Activated CD8-positive, alpha-beta memory T cell treated with anti-CD3 and anti-CD28 coated beads, Interleukin-2, amount 50 U/mL, for 4 hours (primary cell): ENCODE measurements around the gene PPFIA3.
"Not testable (repeated sequence)": the region's sequence is repeated elsewhere in the genome, so short reads cannot be mapped to it uniquely, and the experiment has no call there.

Experiments used
- DNase-seq: peaks from one replicate; pipeline ENCODE4 v3.0.0-alpha.2; 2020

PPFIA3 gene

DNA sequence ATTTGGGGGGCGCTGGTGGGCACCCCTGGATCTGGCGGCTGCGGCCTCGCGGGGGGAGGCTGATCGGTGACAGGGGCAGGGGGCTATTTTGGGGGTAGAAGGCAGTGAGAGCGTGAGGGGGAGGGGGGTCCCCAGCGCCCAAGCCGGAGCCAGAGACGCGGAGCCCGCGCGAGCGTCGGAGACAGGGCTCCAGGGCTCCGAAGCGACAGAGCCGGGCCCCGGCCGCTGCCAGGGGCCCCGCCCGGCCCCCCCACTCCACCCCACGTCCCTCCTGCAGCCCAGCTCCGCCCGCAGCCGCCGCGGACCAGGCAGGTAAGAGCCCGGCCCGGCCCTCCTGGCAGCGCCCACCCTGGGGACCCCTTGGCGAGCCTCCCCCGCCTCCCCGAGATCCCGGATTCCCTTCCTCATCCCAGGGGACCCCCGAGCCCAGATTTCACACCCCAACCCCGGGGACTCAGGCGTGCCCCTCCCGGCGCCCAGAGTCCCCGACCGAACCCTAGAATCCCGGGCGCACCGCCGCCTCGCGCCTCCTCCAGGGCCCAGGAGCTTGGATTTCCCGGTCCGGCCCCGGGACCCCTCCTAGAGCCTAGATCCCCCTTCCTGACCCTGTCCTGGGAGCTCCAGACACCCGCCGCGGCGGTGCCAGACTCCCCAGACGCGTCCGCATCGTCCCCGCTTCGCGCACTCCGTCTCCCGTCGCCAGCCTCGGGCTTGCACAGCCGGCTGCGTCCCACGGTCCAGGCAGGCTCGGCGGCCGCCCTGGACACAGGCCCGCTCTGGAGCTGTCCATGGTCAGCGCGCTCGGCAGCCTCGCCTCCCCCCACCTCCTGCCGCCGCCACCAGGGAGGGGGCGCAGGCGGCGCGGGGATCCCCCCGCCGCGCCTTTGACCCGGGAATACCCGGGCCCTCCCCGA is at the start of gene PPFIA3:
TSS of gene PPFIA3 (plus strand) at position 134 of the 914 bp plus-strand sequence. CDS start 8,330 bp downstream, outside the sequence.
- DNase-seq: peak; percentile 27

DNA sequence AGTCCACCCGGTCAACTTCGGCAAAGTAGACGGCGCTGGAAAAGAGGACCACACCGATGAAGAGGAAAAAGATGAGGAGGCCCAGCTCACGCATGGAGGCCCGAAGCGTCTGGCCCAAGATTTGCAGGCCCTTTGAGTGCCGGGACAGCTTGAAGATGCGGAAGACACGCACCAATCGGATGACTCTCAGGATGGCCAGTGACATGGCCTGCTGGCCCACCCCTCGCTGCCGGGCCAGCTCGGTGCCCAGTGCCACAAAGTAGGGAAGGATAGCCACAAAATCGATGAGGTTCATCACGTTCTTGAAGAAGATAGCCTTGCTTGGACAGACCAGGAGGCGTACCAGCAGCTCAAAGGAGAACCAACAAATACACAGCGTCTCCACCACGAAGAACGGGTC is 48.9 kb upstream of the PPFIA3 start:
- DNase-seq: no peak

DNA sequence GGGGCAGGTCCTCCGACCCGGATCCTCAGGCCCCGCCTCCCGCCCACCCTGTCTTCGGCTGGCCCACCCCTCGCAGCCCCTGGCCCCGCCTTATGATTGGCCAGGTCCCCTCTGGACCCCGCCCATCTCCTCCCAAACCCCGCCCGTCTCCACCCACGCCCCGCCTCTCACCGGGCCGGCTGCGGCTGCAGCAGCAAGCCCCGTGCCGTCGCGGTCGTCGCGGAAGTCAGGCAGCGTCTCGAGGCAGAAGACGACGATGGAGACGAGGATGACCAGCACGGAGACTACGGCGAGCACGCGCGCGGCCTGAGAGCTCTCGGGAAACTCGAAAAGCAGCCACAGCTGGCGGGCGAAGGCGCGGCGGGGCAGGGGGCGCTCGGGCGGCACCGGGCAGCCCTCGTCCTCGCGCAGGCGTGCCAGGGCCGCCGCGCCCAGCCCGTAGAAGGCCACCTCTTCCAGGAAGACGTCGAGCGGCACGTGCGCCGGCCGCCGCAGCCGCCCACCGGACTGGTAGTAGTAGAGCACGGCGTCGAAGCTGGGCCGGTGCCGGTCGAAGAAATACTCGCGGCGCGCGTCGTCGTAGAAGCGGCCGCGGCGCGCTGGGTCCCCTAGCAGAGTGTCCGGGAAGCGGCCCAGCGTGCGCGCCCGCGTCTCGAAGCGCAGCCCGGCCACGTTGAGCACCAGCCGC is 47.3 kb upstream of the PPFIA3 start:
- DNase-seq: peak; percentile 32

DNA sequence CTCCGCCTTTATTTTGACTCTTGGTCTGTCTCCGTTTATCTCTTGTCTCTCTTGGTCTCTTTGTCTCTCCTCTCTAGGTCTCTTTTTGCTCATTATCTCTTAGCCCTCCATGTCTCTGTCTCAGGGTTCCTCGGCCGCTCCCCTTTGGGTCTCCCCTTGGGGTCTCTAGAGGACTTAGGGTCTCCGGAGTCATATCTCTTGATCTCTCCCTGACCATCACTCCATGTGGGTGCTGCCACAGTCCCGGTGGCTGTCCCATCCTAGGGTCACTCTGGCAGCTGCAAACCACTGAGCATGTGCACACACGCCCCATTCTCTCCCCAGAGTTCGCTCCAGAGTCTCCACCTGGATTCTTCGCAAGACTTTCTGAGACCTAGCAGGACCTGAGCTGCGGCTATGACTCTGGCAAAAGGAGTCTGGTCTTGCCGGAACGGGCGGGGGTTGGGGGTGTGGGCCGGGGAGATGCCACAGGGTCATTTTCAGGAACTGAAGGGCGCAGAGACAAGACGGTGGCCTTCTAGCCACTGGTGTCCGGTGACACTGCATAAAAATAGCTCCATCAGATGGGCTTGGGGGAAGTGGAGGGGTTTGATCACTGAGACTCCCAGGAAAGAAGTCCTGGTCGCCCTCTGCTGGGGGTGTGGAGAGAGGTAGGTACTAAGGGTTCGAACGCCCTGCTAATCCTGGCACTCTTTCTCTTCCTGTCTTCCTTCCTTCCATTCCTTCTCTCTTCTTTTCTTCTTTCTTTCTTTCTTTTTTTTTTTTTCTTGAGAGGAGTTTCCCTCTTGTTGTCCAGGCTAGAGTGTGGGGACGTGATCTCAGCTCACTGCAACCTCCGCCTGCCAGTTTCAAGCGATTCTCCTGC is 45.6 kb upstream of the PPFIA3 start:
- no peak for DNase-seq

DNA sequence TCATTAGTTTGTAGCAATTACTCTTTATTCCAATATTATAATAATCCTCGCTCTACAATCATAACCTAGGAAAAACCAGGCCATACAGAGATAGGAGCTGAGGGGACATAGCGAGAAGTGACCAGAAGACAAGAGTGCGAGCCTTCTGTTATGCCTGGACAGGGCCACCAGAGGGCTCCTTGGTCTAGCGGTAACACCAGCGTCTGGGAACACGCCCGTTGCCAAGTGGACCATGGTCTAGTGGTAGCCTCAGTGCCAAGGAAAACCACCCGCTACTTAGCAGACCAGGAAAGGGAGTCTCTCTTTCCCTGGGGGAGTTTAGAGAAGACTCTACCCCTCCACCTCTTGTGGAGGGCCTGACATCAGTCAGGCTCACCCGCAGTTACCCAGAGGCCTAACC is 44.5 kb upstream of the PPFIA3 start:
- not testable (repeated sequence) for DNase-seq

DNA sequence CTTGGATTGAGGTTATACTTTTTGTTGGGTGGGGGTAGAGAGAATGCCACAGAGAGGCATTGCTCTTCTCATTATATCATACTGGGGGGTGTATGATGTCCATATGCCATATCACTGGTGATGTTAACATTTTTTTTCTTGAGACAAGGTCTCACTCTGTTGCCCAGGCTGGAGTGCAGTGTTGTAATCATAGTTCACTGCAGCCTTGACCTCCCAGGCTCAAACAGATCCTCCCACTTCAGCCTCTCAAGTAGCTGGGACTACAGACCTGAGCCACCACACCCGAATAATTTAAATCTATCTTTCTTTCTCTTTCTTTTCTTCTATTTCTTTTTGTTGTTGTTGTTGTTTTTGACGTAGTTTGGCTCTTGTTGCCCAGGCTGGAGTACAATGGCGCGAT is 39.0 kb upstream of the PPFIA3 start:
- no peak for DNase-seq

DNA sequence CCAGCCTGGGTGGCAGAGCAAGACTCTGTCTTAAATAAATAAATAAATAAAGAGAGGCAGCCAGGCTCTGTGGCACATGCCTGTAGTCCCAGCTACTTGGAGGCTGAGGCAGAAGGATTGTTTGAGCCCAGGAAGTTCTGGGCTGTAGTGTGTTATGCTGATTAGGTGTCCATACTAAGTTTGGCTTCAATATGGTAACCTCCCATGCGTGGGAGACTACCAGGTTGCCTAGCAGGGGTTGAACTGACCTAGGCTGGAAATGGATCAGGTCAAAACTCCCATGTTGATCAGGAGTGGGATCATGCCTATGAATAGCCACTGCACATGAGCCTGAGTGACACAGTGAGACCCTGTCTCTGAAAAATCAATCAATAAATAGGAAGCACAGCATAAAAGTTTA is 38.1 kb upstream of the PPFIA3 start:
- DNase-seq: no peak

DNA sequence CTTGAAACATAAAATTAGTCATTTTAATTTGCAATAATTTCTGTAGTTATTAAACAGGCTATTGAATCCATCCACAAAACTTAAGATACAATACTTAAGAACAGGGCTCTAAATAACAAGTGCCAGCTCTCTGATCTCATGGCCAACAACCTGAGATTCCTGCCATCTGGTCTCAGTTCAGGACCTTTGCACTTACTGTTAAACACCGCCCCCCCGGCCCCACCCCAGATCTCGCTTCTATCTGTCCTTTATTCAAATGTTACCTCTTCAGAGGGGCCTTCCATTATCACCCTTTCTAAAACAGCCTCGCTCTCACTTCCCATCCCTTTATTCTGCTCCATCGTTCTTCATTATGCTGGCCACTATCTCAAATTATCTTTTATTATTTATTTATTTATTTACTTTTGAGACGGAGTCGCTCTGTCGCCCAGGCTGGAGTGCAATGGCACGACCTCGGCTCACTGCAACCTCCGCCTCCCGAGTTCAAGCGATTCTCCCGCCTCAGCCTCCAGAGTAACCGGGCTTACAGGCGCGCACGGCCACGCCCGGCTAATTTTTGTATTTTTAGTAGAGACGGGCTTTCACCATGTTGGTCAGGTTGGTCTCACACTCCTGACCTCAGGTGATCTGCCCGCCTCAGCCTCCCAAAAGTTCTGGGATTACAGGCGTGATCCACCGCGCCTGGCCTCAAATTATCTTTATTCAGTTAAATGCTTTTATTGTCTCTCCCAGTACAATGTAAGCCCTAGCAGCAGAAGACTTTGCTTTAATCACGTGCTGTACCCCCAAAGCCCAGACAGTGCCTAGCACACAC is 34.9 kb upstream of the PPFIA3 start:
- DNase-seq: no peak

DNA sequence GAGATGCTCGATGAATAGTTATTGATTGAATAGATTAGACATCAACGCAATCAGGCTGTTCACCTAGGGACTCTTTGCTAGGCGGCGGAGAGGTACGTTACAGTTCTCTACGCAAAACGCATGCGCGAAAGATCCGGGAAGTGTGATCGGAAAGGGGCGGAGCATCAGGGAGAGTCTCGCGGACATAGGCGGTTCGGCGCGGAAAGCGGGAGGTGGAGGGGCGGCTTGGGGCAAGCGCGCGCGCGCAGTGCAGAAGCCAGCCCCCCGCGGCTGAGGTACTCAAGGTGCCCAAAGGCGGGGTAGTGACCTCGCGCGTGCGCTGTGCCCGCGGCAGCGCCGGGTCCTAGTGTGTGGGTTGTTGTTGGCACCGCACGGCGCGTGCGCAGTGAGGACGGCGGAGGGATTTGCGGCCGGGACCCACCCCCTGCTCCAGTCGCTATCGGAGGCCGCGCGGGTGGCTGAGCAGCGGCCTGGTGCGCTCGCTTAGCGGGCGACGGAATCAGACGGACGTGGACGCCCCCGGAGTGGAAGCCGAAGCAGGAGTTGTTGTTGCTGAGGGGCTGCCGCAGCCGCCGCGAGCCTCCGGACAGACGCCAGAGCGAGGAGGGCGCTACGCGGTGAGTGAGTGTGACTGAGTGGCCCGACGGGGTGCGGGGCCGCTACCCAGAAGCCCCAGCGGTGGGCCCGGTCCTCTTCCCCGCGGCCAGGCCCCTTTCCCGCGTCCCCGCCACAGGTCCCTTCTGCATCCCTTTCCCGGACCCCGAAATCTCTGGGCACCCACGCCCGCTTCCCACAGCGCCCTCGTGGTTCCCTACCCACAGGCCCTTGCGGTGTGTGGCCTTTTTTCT is 34.1 kb upstream of the PPFIA3 start, which contains the start of gene SNRNP70:
TSS of gene SNRNP70 (plus strand) at position 432 of the 848 bp plus-strand sequence. CDS start 964 bp downstream, outside the sequence.
- DNase-seq: peak; percentile 99

DNA sequence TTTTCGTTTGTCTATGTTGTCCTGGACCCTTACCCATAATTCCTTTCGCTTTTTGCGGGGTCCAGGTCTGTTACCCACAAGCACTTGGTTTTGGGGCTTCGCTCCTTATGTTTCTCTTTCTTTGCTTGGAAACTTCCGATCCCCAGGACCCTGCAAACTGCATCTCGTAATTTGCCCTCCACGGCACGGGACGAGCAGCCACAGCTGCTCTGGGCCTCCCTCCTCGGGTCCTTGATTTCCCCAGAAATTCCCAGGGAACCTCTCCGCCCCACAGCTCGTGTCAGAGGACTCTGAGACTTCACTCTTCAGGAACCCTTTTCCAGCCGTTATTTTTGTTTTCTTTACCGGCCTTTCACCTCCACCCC is 33.5 kb upstream of the PPFIA3 start:
- no peak for DNase-seq

DNA sequence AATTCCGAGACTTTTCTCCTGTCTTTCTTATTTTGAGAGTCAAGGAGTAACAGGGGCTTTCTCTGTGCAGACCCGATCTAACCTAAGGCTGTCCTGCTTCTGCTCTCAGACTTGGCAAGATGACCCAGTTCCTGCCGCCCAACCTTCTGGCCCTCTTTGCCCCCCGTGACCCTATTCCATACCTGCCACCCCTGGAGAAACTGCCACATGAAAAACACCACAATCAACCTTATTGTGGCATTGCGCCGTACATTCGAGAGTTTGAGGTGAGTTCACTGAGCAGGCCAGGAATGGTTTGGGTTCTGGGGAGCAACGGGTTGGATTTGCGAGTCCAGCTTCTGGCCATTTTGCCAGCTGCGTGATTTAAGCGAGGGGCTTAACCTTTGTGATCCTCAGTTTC is 33.0 kb upstream of the PPFIA3 start:
- DNase-seq: no peak

DNA sequence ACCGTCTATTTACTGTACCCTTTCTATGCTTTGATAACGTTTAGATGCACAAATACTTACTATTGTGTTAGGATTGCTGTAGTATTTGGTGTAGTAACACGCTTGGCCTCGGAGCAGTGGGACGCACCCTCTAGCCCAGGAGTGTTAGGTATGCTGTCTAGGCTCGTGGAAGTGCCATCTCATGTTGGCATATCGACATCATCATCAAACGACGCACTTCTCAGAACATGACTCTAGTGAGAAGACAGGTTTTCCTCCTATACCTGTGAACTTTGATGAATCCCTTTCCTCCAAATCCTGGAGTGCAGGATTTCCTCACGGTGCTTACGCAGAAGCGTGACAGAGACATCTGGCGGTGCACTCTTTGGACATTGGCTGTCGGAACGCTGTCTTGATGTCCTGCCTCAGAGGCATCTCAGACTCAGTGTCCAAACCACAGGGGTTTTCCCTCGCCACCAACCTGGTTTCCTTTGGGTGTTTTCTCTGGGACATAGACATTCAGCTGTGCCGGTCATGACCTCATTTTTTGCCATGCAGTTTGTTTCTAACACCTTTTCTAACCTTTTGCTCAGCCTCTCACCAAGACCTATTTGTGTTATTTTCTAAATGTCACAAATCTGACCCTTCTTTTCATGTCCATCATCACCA is 27.8 kb upstream of the PPFIA3 start:
- DNase-seq: no peak

DNA sequence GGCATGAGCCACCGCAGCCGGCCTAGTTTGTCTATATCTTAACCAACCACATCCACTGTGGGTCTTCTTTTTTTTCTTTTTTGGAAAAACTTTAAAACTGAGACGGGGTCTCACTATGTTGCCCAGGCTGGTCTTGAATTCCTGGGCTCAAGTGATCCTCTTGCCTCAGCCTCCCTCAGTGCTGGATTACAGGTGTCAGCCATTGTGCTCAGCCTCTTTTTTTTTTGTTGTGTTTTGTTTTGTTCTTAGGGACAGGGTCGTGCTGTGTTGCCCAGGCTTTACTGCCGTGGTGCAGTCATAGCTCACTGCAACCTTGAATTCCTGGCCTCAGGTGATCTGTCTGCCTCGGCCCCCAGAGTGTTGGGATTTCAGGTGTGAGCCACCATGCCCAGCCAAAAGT is 26.7 kb upstream of the PPFIA3 start:
- DNase-seq: no peak

DNA sequence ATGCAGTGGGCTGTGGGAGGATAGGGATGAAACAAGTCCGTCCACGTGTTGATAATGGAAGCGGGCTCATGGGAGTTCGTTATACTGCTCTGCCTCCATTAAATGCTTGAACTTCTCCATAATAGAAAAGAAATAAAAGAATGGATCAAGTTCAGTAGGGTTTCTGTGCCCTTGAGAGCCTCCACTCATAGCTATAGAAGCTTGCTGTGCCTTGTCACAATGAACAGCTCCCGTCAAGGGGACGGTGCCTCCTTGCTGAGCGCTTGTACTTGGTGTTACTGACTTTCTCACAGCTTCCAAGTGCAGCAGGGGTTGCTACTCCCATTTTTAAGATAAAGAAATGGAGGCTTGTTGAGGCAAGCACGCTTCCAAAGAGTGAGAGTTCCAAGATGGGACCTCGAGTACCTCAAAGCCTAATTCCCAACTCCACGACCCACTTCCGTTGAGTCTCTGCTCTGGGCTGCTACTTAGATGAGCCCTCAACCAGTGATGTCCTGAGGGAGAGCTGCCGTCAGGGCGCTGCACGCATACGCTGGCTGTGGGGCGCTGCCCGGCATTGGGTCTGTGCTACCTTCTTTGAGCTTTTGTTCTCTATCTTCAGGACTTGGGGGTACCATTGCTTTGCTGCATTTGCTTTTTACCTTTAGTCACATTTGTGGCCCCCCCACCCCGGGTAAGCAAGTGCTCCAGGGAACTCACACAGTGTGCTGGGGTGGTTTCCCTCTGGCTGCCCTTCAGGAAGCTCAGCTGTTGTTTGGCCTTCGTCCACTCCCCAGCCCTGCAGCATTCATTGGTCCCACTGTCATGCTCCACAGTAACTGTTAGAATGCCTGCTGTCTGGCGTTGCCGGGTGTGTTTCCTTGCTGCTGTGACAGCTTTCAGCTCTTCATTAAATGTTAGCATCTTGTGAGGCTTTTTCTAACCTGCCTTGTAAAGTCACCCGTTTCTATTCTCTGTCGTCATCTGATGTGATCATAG is 24.6 kb upstream of the PPFIA3 start:
- DNase-seq: no peak

DNA sequence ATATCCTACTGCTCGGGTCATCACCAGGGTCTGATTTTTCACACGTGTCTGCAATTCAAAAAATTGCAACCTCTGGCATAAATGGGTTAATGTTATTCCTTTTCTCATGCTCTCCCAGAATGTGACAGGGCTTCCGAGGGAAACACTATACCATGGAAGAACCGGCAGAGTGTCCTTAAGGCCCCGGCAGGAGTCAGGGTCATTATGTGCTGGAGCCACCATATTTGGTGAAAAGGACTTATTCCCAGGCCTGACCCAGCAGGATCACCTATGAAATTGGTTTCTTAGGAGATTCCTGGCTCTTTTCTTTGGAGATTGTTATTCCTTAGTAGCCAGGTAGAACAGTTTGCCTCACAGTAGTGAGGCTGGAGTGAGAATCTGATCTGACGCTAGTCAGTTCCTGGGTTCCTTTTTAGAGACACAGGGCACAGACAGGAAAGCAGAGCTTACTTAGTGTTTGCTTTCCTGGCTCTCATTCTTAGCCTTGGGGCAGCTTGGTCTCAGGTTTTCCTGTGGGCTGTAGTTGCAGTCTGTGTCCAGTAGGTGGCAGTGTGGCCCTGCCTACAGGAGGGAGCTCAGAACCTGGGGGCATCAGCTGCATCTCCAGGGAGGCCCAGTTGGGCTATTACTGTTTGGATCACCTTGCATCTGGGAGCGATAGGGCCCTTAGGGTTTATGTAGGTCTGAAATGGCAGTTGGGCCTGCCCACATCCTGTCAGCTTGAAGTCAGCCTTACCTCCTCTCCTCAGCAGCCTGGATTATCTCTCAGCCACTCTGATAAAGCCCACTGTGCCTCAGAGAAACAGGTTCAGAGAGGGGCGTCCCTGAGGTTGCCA is 21.7 kb upstream of the PPFIA3 start:
- DNase-seq: peak; percentile 70

DNA sequence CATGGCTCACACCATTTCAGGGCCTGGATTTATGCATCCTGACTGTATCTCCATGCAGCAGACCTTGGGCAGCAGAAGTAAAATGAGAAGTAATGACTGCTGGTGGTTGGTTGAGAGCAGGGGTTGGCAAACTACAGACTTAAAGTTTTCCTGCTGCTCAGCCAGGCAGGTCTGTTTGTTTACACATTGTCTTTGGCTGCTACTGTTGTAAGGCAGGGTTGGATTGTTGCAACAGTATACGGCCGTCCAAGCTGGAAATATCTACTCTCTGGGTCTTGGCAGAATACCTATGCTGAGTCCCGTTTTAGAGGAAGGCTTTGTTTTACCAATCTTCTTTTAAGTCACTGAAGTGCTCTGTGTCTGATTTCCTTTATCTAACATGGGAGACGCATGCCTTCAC is 20.5 kb upstream of the PPFIA3 start:
- DNase-seq: no peak

DNA sequence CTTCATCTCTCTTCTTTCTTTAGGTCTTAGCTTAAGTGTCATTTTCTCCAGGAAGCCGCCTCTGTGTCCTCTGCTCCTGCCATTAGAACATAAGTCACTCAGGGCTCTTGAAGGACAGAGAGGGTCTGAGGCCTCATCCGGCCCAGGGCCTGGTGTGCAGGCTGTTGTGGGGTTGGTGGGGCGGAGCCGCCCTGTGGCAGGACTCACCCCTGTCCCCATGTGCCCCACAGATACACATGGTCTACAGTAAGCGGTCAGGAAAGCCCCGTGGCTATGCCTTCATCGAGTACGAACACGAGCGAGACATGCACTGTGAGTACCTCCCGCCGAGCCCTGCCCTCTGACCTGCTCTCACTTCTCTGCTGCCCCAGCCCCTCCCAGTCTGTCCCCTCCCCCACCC is 18.2 kb upstream of the PPFIA3 start:
- no peak for DNase-seq

DNA sequence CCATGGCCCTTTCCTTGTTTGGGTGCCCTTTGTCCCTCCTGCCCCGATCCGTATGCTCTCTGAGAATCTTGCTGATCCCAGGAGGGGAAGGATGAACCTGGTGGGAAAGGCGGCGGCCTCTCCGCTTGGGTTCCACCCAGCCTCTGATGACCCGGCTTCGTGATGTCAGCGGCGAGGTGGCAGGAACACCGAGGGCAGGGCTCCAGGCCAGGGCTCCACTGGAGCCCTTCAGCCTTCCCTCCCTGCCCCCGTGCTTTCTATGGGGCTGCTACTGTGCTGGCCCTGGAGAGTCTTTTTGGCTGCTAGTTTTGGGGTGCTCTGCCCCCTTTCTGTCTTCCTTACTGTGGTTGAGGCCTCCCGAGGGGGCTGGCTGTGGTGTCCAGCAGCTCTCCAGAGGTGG is 17.0 kb upstream of the PPFIA3 start:
- no peak for DNase-seq
